Measurements from ENCODE around the gene ZNF473.
"Not testable (repeated sequence)": the region's sequence is repeated elsewhere in the genome, so short reads cannot be mapped to it uniquely, and the experiment has no call there.

The ZNF473 gene

DNA sequence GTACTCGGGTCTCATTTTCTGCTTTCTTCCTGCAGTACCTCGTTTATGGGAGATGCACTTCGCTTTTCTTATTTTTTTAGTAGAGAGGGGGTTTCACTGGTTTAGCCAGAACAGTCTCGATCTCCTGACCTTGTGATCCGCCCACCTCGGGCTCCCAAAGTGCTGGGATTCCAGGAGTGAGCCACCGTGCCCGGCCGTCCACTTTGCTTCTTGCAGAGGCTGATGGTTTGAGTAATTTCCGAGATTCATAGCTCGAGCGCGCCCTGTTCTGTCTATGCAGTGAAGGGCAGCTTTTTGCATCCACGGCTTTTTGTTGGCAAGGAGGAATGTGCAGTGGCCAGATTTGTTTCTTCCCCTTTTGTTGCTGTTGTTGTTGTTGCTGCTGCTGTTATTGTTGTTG, 73.1 kb downstream of the ZNF473 start:
- not testable (repeated sequence) for DNase-seq

DNA sequence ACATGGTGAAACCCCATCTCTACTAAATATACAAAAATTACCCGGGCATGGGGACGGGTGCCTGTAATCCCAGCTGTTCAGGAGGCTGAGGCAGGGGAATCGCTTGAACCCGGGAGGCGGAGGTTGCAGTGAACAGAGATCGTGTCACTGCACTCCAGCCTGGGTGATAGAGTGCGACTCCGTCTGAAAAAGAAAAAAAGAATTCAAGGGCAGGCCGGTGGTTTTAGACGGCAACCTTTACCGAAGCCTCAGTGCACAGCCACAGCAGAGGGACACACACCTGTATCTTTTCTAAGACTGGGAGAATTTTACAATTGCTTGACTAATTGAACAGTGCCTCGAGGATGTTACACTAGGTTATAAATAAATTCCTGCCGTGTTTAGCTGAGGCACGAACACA, 73.9 kb downstream of the ZNF473 start:
- DNase-seq: not testable (repeated sequence)

DNA sequence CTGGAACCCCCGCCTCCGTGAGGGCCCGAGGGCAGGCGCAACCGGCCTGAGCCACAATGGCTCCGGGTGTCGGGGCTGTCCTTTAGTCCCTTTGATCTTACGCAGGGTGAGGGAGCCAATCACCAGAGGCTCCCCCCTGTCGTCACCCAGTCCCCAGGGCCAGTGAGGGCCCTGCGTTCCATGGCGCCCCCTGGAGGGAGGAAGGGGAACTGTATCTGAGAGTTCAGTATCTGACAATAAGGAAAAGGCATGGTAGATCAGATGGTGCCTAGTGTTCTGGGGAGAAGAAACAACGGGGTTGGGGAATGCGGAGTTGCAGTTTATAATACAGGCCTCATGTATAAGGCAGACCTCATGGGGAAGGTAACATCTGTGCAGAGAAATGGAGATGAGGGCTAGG, 75.1 kb downstream of the ZNF473 start:
- DNase-seq: not testable (repeated sequence)
